HG02588 (cell line): ENCODE data around the gene PERP.

Source experiments
- ATAC-seq: cut with Tn5 transposase; IDR thresholded peaks from one replicate; pipeline ENCODE4 v1.9.1; 2021; ENCODE audit warnings: mild to moderate bottlenecking, moderate library complexity; ENCODE audit not compliant: unreplicated experiment

PERP gene

GRCh38 chr6:138063726-138064125, 43.5 kb downstream of the PERP start:
- no peak for ATAC-seq

- ATAC-seq, result no peak
Measured at GRCh38 chr6:138054982-138055381, 52.2 kb downstream of the PERP start.

GRCh38 chr6:138052783-138053182, 54.4 kb downstream of the PERP start:
- ATAC-seq, result no peak

GRCh38 chr6:138044972-138045371, 62.2 kb downstream of the PERP start:
- no peak for ATAC-seq

- ATAC-seq, result no peak
Measured at GRCh38 chr6:138044458-138044857, 62.8 kb downstream of the PERP start.
